SK-N-SH (cell line): Measurements from ENCODE around the gene IFITM1. TPM values are rescaled to one million over a fixed set of nuclear protein-coding genes. Genes with fewer than 3 reads are reported as not detected.
A peak's percentile ranks its signal among the peaks of the same experiment; 100 is the strongest.

Experiments
- CTCF ChIA-PET: fragments of 300-600, 350-600 bp; formaldehyde crosslinking; extraction: SDS; loops from one replicate; lab custom pipeline; 2021; lab: Yijun Ruan, JAX
- POLR2A ChIA-PET: fragments of 350-600 bp; sonication (Branson Sonifier 250); formaldehyde crosslinking; extraction: SDS; loops from one replicate; lab custom pipeline; 2020; ENCODE audit warnings: antibody characterized with exemption, inconsistent platforms; lab: Yijun Ruan, JAX
- DNase-seq: peaks from one replicate; pipeline ENCODE4 v3.0.0; 2012
- H2AFZ ChIP-seq: fragments of 200-600 bp; sonication (generic); 2 replicates; pipeline ENCODE4 v1.8.1; 2016; ENCODE audit warnings: antibody characterized with exemption, mild to moderate bottlenecking, low read depth
- H3F3A ChIP-seq: fragments of 200-600 bp; sonication (generic); replicated peaks from 2 replicates; pipeline ENCODE3; 2016; ENCODE audit warnings: antibody characterized with exemption, mild to moderate bottlenecking; ENCODE audit not compliant: insufficient read depth
- H3K27ac ChIP-seq, 2 experiments: fragments of 200-500 bp in 1 of 2; fragments of 200-600 bp in 1 of 2; sonication (Bioruptor generic) in 1 of 2; sonication (generic), shearing (Covaris generic) in 1 of 2; 2 replicates each; pipeline versions ENCODE4 v1.5.1 to v1.6.1; 2014 to 2016; ENCODE audit warnings: low read depth in 2 of 2, inconsistent platforms in 1 of 2, low read length in 1 of 2, mild to moderate bottlenecking in 1 of 2, mixed read lengths in 1 of 2
- H3K27me3 ChIP-seq: fragments of 200-600 bp; sonication (generic), shearing (Covaris generic); 2 replicates; pipeline ENCODE4 v1.6.1; 2016; ENCODE audit warnings: mixed run types; ENCODE audit not compliant: insufficient read depth
- H3K36me3 ChIP-seq, 2 experiments: fragments of 200-500 bp in 1 of 2; fragments of 200-600 bp in 1 of 2; sonication (Bioruptor generic) in 1 of 2; sonication (generic) in 1 of 2; replicated peaks in 1 of 2; 2 replicates each; pipeline versions ENCODE3 to v1.5.1; 2014 to 2016; ENCODE audit warnings: low read length in 1 of 2, mild to moderate bottlenecking in 1 of 2; ENCODE audit not compliant: insufficient read depth in 2 of 2, control insufficient read depth in 1 of 2
- H3K4me1 ChIP-seq, 2 experiments: fragments of 200-500 bp in 1 of 2; fragments of 200-600 bp in 1 of 2; sonication (Bioruptor generic) in 1 of 2; sonication (generic), shearing (Covaris generic) in 1 of 2; 2 replicates each; pipeline versions ENCODE4 v1.5.1 to v1.6.1; 2014 to 2016; ENCODE audit warnings: low read depth in 1 of 2, low read length in 1 of 2, mixed run types in 1 of 2; ENCODE audit not compliant: insufficient read depth in 2 of 2, control insufficient read depth in 1 of 2
- H3K4me2 ChIP-seq: fragments of 200-600 bp; sonication (generic), shearing (Covaris generic); 2 replicates; pipeline ENCODE4 v1.6.1; 2017; ENCODE audit warnings: mixed run types
- H3K4me3 ChIP-seq, 2 experiments: fragments of 200-500 bp in 1 of 2; fragments of 200-600 bp in 1 of 2; sonication (Bioruptor generic) in 1 of 2; sonication (generic), shearing (Covaris generic) in 1 of 2; 2 replicates each; pipeline versions ENCODE4 v1.5.1 to v1.8.1; 2014 to 2016; ENCODE audit warnings: low read depth in 2 of 2, inconsistent platforms in 1 of 2, low read length in 1 of 2, mild to moderate bottlenecking in 1 of 2, mixed read lengths in 1 of 2, moderate library complexity in 1 of 2
- H3K79me2 ChIP-seq: fragments of 200-600 bp; sonication (generic); 2 replicates; pipeline ENCODE4 v1.8.1; 2017; ENCODE audit warnings: mild to moderate bottlenecking; ENCODE audit not compliant: insufficient read depth
- H3K9ac ChIP-seq: fragments of 200-600 bp; sonication (generic); 2 replicates; pipeline ENCODE4 v1.6.1; 2017; ENCODE audit warnings: mixed run types
- H3K9me2 ChIP-seq: fragments of 200-600 bp; sonication (generic); 2 replicates; pipeline ENCODE4 v1.6.1; 2017; ENCODE audit warnings: mixed run types
- H3K9me3 ChIP-seq: fragments of 200-600 bp; sonication (generic); 2 replicates; pipeline ENCODE4 v1.6.1; 2017; ENCODE audit warnings: mixed run types, mild to moderate bottlenecking, moderate library complexity
- H4K20me1 ChIP-seq: fragments of 200-600 bp; sonication (generic); 2 replicates; pipeline ENCODE4 v1.6.1; 2017; ENCODE audit warnings: mild to moderate bottlenecking, mixed run types; ENCODE audit not compliant: insufficient read depth
- CHD2 ChIP-seq: fragments of 150-350 bp; IDR thresholded peaks from 2 replicates; pipeline ENCODE4 v1.6.1; 2018; ENCODE audit warnings: low read length; ENCODE audit not compliant: partially characterized antibody
- EZH2phosphoT487 ChIP-seq: fragments of 200-600 bp; sonication (generic); IDR thresholded peaks from 2 replicates; pipeline ENCODE4 v1.6.1; 2017; ENCODE audit warnings: low read depth, mixed run types, mild to moderate bottlenecking, antibody characterized with exemption, moderate library complexity, borderline replicate concordance
- FOXM1 ChIP-seq: IDR thresholded peaks from 2 replicates; pipeline ENCODE4 v1.4.0; 2012; ENCODE audit warnings: low read depth, mild to moderate bottlenecking
- GATA2 ChIP-seq: sonication (generic); formaldehyde crosslinking; IDR thresholded peaks from 2 replicates; pipeline ENCODE4 v1.5.0; 2020; ENCODE audit warnings: mild to moderate bottlenecking, missing genetic modification reagents
- IRF3 ChIP-seq: fragments of 150-350 bp; IDR thresholded peaks from 2 replicates; pipeline ENCODE4 v1.6.1; 2016; ENCODE audit warnings: mild to moderate bottlenecking, low read depth, low read length
- NRF1 ChIP-seq: IDR thresholded peaks from 2 replicates; pipeline ENCODE4 v1.6.1; 2012; ENCODE audit warnings: low read depth, mild to moderate bottlenecking, low read length
- PBX3 ChIP-seq: IDR thresholded peaks from 2 replicates; pipeline ENCODE4; 2012
- RAD21 ChIP-seq: IDR thresholded peaks from 2 replicates; pipeline ENCODE4 v1.6.1; 2012; ENCODE audit warnings: mild to moderate bottlenecking, low read length
- SMC3 ChIP-seq: IDR thresholded peaks from 2 replicates; pipeline ENCODE4 v1.6.1; 2012; ENCODE audit warnings: low read depth, low read length, improper control_type of control experiment
- YY1 ChIP-seq: IDR thresholded peaks from 2 replicates; pipeline ENCODE4 v1.4.0; 2012; ENCODE audit warnings: low read depth, mild to moderate bottlenecking
- WGBS: methylation state at CpG from one replicate; pipeline ENCODE4 v1.1.6; 2017; ENCODE audit warnings: low lambda C conversion rate; 5-methylcytosine and 5-hydroxymethylcytosine counted together
- polyA plus RNA-seq, 3 experiments: library from polyadenylated mRNA; depleted of rRNA; stranded (reverse); fragments of >200 nt; gene quantifications; 2 replicates each; pipeline ENCODE4 v1.2.3, GENCODE V29; 2012
- TF ChIP-seq, protein P1 (sequence below): IDR thresholded peaks from 2 replicates; pipeline ENCODE4 v1.6.1; 2012; ENCODE audit warnings: mild to moderate bottlenecking, low read depth, low read length, moderate library complexity
- TF ChIP-seq, protein P2 (sequence below): IDR thresholded peaks from 2 replicates; pipeline ENCODE4 v1.4.0; 2012; ENCODE audit warnings: low read depth, borderline replicate concordance
- TF ChIP-seq, protein P3 (sequence below): IDR thresholded peaks from 2 replicates; pipeline ENCODE4 v1.4.0; 2012; ENCODE audit warnings: low read depth

Gene IFITM1
- polyA plus RNA-seq, 1 of the 3 experiments (the other 2 are of a cell fraction), result 19.4 TPM

DNA sequence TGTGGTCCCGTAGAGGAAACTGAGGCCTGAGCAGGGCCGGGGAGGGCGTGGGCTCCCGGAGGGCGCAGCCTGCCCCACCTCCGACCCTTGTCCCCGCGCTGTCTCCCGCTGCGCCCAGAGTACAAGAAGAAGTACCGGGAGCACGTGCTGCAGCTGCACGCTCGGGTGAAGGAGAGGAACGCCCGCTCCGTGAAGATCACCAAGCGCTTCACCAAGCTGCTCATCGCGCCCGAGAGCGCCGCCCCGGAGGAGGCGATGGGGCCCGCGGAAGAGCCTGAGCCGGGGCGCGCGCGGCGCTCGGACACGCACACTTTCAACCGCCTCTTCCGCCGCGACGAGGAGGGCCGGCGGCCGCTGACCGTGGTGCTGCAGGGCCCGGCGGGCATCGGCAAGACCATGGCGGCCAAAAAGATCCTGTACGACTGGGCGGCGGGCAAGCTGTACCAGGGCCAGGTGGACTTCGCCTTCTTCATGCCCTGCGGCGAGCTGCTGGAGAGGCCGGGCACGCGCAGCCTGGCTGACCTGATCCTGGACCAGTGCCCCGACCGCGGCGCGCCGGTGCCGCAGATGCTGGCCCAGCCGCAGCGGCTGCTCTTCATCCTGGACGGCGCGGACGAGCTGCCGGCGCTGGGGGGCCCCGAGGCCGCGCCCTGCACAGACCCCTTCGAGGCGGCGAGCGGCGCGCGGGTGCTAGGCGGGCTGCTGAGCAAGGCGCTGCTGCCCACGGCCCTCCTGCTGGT is 33.7 kb upstream of the IFITM1 start:
- H3K9me2 ChIP-seq, result no peaks in the 10 kb centered on the region
- POLR2A ChIA-PET, result no interaction called here
- no peaks in the 10 kb centered on the region for H3K79me2 ChIP-seq
- TF ChIP-seq, protein P1, sequence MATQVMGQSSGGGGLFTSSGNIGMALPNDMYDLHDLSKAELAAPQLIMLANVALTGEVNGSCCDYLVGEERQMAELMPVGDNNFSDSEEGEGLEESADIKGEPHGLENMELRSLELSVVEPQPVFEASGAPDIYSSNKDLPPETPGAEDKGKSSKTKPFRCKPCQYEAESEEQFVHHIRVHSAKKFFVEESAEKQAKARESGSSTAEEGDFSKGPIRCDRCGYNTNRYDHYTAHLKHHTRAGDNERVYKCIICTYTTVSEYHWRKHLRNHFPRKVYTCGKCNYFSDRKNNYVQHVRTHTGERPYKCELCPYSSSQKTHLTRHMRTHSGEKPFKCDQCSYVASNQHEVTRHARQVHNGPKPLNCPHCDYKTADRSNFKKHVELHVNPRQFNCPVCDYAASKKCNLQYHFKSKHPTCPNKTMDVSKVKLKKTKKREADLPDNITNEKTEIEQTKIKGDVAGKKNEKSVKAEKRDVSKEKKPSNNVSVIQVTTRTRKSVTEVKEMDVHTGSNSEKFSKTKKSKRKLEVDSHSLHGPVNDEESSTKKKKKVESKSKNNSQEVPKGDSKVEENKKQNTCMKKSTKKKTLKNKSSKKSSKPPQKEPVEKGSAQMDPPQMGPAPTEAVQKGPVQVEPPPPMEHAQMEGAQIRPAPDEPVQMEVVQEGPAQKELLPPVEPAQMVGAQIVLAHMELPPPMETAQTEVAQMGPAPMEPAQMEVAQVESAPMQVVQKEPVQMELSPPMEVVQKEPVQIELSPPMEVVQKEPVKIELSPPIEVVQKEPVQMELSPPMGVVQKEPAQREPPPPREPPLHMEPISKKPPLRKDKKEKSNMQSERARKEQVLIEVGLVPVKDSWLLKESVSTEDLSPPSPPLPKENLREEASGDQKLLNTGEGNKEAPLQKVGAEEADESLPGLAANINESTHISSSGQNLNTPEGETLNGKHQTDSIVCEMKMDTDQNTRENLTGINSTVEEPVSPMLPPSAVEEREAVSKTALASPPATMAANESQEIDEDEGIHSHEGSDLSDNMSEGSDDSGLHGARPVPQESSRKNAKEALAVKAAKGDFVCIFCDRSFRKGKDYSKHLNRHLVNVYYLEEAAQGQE, result peak; percentile 91
- no peak for TF ChIP-seq CHD2
- H3K9ac ChIP-seq, result no peak overlapping the region
- WGBS, result 18% methylated on average over 34 of the region's 85 CpGs
- H3K9me3 ChIP-seq, result peaks cover 4% of the 10 kb centered on the region
- H2AFZ ChIP-seq, result no peak overlapping the region
- no peak overlapping the region for H3K27ac ChIP-seq
- no peak overlapping the region for H3K4me3 ChIP-seq
- H3K27me3 ChIP-seq, result peaks cover 56% of the 10 kb centered on the region
- H3K36me3 ChIP-seq, result no peaks in the 10 kb centered on the region
- no peak overlapping the region for H3K4me2 ChIP-seq
- DNase-seq, result peak; percentile 48
- CTCF ChIA-PET, result interaction anchor here (1.2 to 4.1 kb wide), 3 partner anchors 9 to 37 kb away, joined by 3 to 16 read pairs (median 6); partner anchors contain the start of gene PGGHG
- H3F3A ChIP-seq, result no peaks in the 10 kb centered on the region
- H3K4me1 ChIP-seq, result no peaks in the 10 kb centered on the region
- H4K20me1 ChIP-seq, result no peaks in the 10 kb centered on the region

DNA sequence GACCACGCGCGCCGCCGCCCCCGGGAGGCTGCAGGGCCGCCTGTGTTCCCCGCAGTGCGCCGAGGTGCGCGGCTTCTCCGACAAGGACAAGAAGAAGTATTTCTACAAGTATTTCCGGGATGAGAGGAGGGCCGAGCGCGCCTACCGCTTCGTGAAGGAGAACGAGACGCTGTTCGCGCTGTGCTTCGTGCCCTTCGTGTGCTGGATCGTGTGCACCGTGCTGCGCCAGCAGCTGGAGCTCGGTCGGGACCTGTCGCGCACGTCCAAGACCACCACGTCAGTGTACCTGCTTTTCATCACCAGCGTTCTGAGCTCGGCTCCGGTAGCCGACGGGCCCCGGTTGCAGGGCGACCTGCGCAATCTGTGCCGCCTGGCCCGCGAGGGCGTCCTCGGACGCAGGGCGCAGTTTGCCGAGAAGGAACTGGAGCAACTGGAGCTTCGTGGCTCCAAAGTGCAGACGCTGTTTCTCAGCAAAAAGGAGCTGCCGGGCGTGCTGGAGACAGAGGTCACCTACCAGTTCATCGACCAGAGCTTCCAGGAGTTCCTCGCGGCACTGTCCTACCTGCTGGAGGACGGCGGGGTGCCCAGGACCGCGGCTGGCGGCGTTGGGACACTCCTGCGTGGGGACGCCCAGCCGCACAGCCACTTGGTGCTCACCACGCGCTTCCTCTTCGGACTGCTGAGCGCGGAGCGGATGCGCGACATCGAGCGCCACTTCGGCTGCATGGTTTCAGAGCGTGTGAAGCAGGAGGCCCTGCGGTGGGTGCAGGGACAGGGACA is 32.9 kb upstream of the IFITM1 start:
- ChIA-PET POLR2A (no interaction called here), CTCF (interaction anchor here (1.4 to 4.1 kb wide), 3 partner anchors 25 to 37 kb away, joined by 3 to 16 read pairs (median 3); no protein-coding TSS in a partner anchor)
- Histone ChIP-seq H3K27ac (no peak overlapping the region), H3K79me2 (no peaks in the 10 kb centered on the region), H3K36me3 (no peaks in the 10 kb centered on the region), H3K9me2 (no peaks in the 10 kb centered on the region), H3K4me2 (no peak overlapping the region), H2AFZ (no peak overlapping the region), H3K4me1 (no peaks in the 10 kb centered on the region), H3K4me3 (no peak overlapping the region), H3K27me3 (peaks cover 56% of the 10 kb centered on the region), H3K9me3 (peaks cover 4% of the 10 kb centered on the region; the same call in 1 of the 2 replicates), H4K20me1 (no peaks in the 10 kb centered on the region), H3K9ac (no peak overlapping the region), H3F3A (no peaks in the 10 kb centered on the region)
- DNase-seq, result peak; percentile 31
- WGBS, result 6% methylated on average over 23 of the region's 79 CpGs
- TF ChIP-seq, protein P2, sequence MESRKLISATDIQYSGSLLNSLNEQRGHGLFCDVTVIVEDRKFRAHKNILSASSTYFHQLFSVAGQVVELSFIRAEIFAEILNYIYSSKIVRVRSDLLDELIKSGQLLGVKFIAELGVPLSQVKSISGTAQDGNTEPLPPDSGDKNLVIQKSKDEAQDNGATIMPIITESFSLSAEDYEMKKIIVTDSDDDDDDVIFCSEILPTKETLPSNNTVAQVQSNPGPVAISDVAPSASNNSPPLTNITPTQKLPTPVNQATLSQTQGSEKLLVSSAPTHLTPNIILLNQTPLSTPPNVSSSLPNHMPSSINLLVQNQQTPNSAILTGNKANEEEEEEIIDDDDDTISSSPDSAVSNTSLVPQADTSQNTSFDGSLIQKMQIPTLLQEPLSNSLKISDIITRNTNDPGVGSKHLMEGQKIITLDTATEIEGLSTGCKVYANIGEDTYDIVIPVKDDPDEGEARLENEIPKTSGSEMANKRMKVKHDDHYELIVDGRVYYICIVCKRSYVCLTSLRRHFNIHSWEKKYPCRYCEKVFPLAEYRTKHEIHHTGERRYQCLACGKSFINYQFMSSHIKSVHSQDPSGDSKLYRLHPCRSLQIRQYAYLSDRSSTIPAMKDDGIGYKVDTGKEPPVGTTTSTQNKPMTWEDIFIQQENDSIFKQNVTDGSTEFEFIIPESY, result no peak
- TF ChIP-seq FOXM1, result no peak
- no peak for TF ChIP-seq SMC3
- TF ChIP-seq EZH2phosphoT487, result no peak
- no peak for TF ChIP-seq PBX3
- TF ChIP-seq IRF3, result no peak
- no peak for TF ChIP-seq NRF1
- TF ChIP-seq GATA2 (CRISPR knock-in tag), result no peak
- no peak for TF ChIP-seq YY1
- no peak for TF ChIP-seq RAD21
- TF ChIP-seq, protein P3, sequence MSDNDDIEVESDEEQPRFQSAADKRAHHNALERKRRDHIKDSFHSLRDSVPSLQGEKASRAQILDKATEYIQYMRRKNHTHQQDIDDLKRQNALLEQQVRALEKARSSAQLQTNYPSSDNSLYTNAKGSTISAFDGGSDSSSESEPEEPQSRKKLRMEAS, result no peak
